Activated T-helper 17 cell treated with anti-CD3 and anti-CD28 coated beads, Interleukin-2, amount 50 U/mL, for 72 hours (primary cell): ENCODE data around the gene KDM6A. TPM values are rescaled to one million over a fixed set of nuclear protein-coding genes. Genes with fewer than 3 reads are reported as not detected.
"Not testable (repeated sequence)": the region's sequence is repeated elsewhere in the genome, so short reads cannot be mapped to it uniquely, and the experiment has no call there.

Source experiments
- ATAC-seq: fragments of 150-1000 bp; cut with Tn5 transposase; replicated peaks from 2 replicates; pipeline ENCODE4 v1.10.0; 2021; ENCODE audit warnings: mild to moderate bottlenecking, moderate library complexity
- H3K27ac Mint-ChIP-seq: one replicate; pipeline ENCODE4 v1.8.0; 2022; ENCODE audit warnings: mixed read lengths
- H3K27me3 Mint-ChIP-seq: one replicate; pipeline ENCODE4 v1.8.0; 2022; ENCODE audit warnings: mixed read lengths
- H3K36me3 Mint-ChIP-seq: one replicate; pipeline ENCODE4 v1.8.0; 2022; ENCODE audit warnings: low read depth, mild to moderate bottlenecking, mixed read lengths
- H3K4me1 Mint-ChIP-seq: one replicate; pipeline ENCODE4 v1.8.0; 2022; ENCODE audit warnings: mixed read lengths
- H3K4me3 Mint-ChIP-seq: one replicate; pipeline ENCODE4 v1.8.0; 2022; ENCODE audit warnings: mild to moderate bottlenecking, mixed read lengths
- H3K9me3 Mint-ChIP-seq: one replicate; pipeline ENCODE4 v1.8.0; 2022; ENCODE audit warnings: mixed read lengths
- total RNA-seq, 2 donors: library from RNA; stranded (reverse); gene quantifications; one replicate each; pipeline ENCODE4 v1.2.3, GENCODE V29; 2022

KDM6A gene
- total RNA-seq, 2 donors from 2014 or later, result 24.4 to 33.1 TPM

DNA sequence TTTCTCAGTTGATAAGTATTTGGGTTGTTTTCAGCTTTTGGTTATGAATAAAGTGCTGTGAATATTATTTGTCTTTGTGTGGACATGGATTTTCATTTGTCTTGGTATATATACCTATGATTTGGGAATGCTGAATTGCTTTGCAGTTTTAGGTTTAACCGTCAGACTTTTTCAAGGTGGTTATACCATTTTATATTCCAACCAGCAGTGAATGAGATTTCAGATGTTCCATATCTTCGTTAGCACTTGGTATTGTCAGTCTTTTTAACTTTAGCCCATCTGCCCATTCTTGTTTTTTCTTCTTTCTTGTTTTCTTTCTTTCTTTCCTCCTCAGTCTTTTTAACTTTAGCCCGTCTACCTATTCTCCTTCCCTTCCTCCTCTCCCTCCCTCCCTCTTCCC lies 106.0 kb downstream of the KDM6A start:
- no peak for ATAC-seq
- no peaks in the 10 kb centered on the region for H3K27me3 Mint-ChIP-seq
- H3K4me3 Mint-ChIP-seq, result no peak overlapping the region
- peaks cover 23% of the 10 kb centered on the region for H3K36me3 Mint-ChIP-seq
- H3K4me1 Mint-ChIP-seq, result peaks cover 11% of the 10 kb centered on the region
- H3K9me3 Mint-ChIP-seq, result no peaks in the 10 kb centered on the region
- H3K27ac Mint-ChIP-seq, result no peak overlapping the region

DNA sequence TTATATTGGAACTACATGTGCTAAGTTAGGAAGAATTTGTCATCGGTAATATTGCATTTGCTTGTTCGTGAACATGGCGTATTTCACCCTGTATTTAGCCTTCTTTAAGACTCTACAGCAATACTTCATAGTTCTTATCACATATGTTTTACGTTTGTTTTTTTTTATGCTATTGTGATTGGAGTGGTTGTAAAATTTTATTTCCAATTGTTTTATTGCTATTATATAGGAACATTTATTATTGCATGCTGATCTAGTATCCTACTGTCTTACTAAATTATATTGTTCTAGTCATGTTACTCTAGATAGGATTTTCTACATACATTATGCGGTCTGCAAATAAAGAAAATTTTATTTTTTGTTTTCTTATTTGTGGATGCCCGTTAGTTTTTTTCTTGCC lies 107.4 kb downstream of the KDM6A start:
- no peak for ATAC-seq
- Mint-ChIP-seq H3K27ac (no peak overlapping the region), H3K4me3 (no peak overlapping the region), H3K4me1 (no peaks in the 10 kb centered on the region), H3K36me3 (peaks cover 11% of the 10 kb centered on the region), H3K27me3 (no peaks in the 10 kb centered on the region), H3K9me3 (no peaks in the 10 kb centered on the region)

DNA sequence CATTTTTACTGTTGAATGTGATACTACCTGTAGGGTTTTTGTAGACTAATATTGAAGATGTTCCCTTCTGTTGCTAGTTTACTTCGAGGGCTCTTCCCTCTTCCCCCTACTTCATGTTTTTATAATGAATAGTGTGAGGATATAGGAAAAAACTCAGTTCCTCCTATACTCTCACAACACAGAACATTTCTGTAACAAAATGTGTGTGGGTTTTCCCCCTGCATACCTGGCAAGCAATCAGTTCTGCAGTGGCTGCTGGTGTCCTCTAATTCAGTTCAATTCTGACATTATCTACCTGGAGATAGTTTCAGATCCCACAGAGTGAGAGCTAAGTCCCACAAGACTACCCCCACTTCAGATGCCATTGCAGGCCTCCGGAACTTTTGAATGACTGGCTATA lies 107.9 kb downstream of the KDM6A start:
- no peak for ATAC-seq
- H3K27me3 Mint-ChIP-seq, result no peaks in the 10 kb centered on the region
- no peaks in the 10 kb centered on the region for H3K4me1 Mint-ChIP-seq
- no peak overlapping the region for H3K27ac Mint-ChIP-seq
- H3K9me3 Mint-ChIP-seq, result no peaks in the 10 kb centered on the region
- H3K36me3 Mint-ChIP-seq, result peaks cover 11% of the 10 kb centered on the region
- H3K4me3 Mint-ChIP-seq, result no peak overlapping the region

DNA sequence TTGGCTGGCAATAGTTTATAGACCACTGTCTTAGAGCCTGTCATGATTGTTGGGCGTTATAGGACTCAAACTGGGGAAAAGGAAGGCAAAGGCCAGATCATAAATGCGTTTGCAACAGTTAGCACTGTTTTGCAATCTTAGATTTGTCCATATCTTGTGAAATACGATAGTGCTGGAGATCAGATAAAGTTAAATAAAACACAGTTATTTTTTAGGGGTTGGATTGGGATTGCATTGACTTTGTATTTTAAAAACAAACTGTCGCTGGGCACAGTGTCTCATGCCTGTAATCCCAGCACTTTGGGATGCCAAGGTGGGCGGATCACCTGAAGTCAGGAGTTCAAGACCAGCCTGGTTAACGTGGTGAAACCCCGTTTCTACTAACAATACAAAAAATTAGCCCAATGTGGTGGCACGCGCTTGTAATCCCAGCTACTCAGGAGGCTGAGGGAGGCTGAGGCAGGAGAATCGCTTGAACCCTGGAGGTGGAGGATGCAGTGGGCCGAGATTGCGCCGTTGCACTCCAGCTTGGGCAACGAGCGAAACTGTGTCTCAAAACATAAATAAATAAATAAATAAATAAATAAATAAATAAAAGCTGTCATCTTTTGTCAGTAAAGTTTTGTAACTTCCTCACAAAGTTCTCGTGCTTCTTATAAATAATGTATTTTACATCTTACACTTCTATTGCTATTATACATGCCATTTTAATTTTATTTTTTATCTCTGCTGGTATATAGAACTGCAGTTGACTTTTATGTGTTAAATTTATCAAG lies 117.2 kb downstream of the KDM6A start:
- peak overlapping the region; percentile 53 for H3K27ac Mint-ChIP-seq
- no peak for ATAC-seq
- H3K27me3 Mint-ChIP-seq, result no peaks in the 10 kb centered on the region
- no peaks in the 10 kb centered on the region for H3K9me3 Mint-ChIP-seq
- no peak overlapping the region for H3K4me3 Mint-ChIP-seq
- H3K36me3 Mint-ChIP-seq, result peaks cover 32% of the 10 kb centered on the region
- H3K4me1 Mint-ChIP-seq, result peaks cover 18% of the 10 kb centered on the region

DNA sequence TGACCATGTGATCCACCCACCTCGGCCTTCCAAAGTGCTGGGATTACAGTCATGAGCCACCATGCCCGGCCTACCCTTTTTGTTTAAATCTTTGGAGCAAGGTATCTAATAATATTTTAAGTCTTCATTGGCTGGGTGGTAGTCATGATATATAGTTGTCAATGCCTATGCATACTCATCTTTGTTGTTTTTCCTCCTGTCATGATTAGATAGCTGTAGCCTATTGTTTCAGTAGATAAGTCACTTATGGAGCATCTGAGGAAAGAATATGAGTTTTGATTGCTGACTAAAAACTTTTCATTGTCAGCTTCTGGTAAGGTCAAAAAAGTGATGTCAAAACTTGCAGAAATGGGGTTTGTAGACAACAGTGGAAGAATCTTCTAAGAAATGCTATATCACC lies 119.8 kb downstream of the KDM6A start:
- peaks cover 24% of the 10 kb centered on the region for H3K4me1 Mint-ChIP-seq
- peak overlapping the region; percentile 25 for H3K27ac Mint-ChIP-seq
- peaks cover 32% of the 10 kb centered on the region for H3K36me3 Mint-ChIP-seq
- H3K27me3 Mint-ChIP-seq, result no peaks in the 10 kb centered on the region
- no peaks in the 10 kb centered on the region for H3K9me3 Mint-ChIP-seq
- ATAC-seq, result peak; percentile 38
- H3K4me3 Mint-ChIP-seq, result no peak overlapping the region

DNA sequence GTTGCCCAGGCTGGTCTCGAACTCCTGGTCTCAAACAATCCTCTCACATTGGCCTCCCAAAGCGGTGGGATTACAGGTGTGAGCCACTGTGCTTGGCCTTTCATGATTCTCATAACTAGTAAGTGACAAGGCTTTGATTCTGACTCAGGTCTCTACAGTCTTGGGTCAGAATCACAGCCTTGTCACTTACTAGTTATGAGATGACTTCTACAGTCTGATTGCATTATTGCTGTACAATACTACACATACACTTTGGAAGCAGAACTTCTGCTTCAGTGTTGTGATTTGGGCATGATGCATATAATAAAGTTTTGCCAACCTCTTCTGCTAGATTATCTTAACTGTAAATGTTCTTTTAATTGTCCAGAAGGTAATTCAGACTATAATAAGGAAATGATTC lies 123.3 kb downstream of the KDM6A start:
- no peaks in the 10 kb centered on the region for H3K27me3 Mint-ChIP-seq
- peak overlapping the region; percentile 91 for H3K27ac Mint-ChIP-seq
- H3K36me3 Mint-ChIP-seq, result peaks cover 30% of the 10 kb centered on the region
- H3K9me3 Mint-ChIP-seq, result no peaks in the 10 kb centered on the region
- peaks cover 25% of the 10 kb centered on the region for H3K4me1 Mint-ChIP-seq
- H3K4me3 Mint-ChIP-seq, result peak overlapping the region; percentile 80
- peak; percentile 90 for ATAC-seq

DNA sequence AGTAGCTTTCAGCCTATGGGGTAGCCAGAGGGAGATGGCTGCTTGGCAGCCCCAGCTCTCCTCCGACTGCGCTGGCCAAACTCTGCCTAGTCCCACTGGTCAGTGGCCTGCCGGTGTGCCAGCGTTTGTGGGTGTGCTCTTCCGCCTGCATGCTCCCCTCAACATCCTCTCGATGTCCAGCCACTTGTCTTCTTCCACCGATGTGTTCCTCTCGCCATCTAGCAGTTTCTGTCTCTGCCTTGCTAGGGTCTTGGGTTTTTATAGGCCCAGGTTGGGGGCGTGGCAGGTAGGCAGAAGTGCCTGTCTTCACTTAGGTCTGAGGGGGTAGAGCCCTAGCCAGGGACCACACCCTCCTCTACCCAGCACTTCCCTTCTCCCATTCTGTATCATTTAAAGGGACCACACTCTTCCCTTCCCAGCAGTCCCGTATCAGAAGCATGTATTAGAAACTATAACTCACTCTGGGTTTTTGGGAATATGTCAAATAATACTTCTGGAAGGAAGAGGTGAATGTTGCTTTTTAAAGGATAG lies 124.4 kb downstream of the KDM6A start:
- ATAC-seq, result no peak
- Mint-ChIP-seq H3K4me1 (peaks cover 23% of the 10 kb centered on the region), H3K4me3 (peak overlapping the region; percentile 80), H3K36me3 (peaks cover 35% of the 10 kb centered on the region), H3K27ac (peak overlapping the region; percentile 91), H3K27me3 (no peaks in the 10 kb centered on the region), H3K9me3 (no peaks in the 10 kb centered on the region)

DNA sequence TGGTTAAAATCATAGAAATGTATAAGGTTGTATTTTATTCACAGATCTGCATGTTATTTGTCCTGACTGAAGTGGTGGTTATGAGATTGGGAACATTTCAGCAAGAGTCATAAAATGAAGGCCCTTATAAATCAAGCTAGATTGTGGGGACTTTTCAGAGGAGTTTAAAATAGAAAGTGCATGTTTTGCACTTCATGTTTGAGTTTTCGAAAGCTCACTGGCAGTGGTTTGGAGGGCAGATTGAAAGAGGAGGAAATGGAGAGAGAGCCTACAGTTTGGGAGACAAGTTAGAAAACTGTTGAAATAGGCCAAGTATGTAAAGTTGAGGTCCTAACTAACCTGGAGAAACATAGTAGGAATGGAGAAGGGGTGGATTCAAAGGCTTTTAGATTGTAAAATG lies 124.9 kb downstream of the KDM6A start:
- H3K27me3 Mint-ChIP-seq, result no peaks in the 10 kb centered on the region
- peak; percentile 49 for ATAC-seq
- H3K27ac Mint-ChIP-seq, result peak overlapping the region; percentile 91
- H3K36me3 Mint-ChIP-seq, result peaks cover 35% of the 10 kb centered on the region
- peaks cover 23% of the 10 kb centered on the region for H3K4me1 Mint-ChIP-seq
- H3K4me3 Mint-ChIP-seq, result peak overlapping the region; percentile 80
- no peaks in the 10 kb centered on the region for H3K9me3 Mint-ChIP-seq

DNA sequence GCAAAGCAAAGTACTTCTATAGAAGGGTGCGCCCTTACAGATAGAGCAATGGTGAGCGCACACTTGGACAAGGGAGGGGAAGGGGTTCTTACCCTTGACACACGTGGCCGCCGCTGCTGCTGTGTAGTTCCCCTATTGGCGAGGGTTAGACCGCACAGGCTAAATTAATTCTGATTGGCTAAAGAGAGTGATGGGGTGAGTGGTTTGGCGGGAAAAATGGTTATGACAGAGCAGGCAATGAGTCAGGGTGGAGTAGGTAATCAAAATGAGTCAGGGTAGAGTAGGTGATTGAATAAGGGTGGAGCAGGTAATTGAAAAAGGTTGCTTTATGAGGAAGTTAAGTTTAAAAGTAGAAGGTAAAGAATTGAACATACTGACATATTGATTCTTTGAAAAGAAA lies 126.2 kb downstream of the KDM6A start:
- H3K27me3 Mint-ChIP-seq, H3K9me3 Mint-ChIP-seq: not testable (repeated sequence)
- H3K27ac Mint-ChIP-seq, result peak overlapping the region; percentile 28
- H3K36me3 Mint-ChIP-seq, result peaks cover 24% of the 10 kb centered on the region
- peaks cover 31% of the 10 kb centered on the region for H3K4me1 Mint-ChIP-seq
- peak; percentile 66 for ATAC-seq
- peak overlapping the region; percentile 80 for H3K4me3 Mint-ChIP-seq

DNA sequence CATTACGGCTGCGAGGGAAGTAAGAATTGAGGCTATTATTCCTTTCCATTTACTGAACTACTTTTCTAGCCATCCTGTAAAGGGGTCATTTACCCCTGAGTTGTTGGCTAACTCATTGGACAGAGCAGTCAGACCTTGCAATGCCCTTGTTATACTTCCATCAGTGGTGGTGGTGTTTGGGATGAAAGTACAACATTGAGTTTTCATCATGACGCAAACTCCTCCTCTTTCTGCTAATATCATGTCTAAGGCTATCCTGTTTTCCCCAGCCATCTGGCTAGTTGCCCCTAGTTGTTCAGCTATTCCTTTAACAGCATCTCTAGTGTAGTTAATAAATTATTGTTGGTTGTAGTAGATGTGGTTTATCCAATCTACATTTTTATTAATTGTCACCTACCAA lies 126.9 kb downstream of the KDM6A start:
- peak overlapping the region; percentile 80 for H3K4me3 Mint-ChIP-seq
- peaks cover 31% of the 10 kb centered on the region for H3K4me1 Mint-ChIP-seq
- H3K9me3 Mint-ChIP-seq, ATAC-seq, H3K27me3 Mint-ChIP-seq: not testable (repeated sequence)
- H3K27ac Mint-ChIP-seq, result peak overlapping the region; percentile 28
- H3K36me3 Mint-ChIP-seq, result peaks cover 18% of the 10 kb centered on the region

DNA sequence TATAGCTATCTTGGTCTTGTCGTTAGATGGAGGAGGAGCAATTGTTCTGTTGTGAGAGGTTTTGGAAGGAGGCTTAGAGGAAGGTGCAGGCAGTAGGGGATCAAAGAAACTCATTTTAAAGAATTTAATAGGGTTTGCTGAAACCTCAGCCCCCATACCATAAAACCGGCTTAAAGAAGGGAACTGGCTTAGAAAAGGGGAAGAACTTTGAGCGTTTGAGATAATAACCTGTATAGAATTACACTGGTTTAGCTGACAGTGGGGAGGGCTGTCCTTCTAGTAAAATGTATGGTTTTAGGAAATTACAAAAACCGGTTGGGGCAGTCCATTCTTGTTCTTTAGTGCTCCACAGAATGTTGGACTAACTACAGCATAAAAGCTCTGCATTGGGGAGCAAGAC lies 128.1 kb downstream of the KDM6A start:
- H3K9me3 Mint-ChIP-seq, result no peaks in the 10 kb centered on the region
- ATAC-seq, result no peak
- H3K36me3 Mint-ChIP-seq, result peaks cover 18% of the 10 kb centered on the region
- H3K27me3 Mint-ChIP-seq, result no peaks in the 10 kb centered on the region
- H3K4me1 Mint-ChIP-seq, result peaks cover 31% of the 10 kb centered on the region
- H3K4me3 Mint-ChIP-seq, result peak overlapping the region; percentile 80
- H3K27ac Mint-ChIP-seq, result peak overlapping the region; percentile 91

DNA sequence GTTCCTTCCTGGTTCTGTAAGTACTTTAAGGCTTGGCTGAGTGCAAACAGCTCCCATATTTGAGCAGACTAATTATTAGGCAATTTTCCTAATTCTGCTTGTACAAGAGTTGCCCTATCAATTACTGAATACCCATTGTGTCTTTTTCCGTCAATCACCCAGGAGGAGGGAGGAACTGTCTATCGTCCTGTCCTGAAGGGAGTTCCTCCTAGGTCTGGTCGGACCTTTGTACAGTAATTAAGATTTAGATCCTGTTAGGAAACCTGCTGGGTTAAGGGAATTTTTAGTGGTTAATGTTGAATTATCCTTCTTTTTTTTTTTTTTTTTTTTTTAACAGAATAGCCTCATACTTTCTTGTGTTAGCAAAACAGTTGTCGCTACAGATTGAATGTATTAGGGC lies 130.1 kb downstream of the KDM6A start:
- H3K4me1 Mint-ChIP-seq, result peaks cover 33% of the 10 kb centered on the region
- peak overlapping the region; percentile 80 for H3K4me3 Mint-ChIP-seq
- peak overlapping the region; percentile 85 for H3K27ac Mint-ChIP-seq

DNA sequence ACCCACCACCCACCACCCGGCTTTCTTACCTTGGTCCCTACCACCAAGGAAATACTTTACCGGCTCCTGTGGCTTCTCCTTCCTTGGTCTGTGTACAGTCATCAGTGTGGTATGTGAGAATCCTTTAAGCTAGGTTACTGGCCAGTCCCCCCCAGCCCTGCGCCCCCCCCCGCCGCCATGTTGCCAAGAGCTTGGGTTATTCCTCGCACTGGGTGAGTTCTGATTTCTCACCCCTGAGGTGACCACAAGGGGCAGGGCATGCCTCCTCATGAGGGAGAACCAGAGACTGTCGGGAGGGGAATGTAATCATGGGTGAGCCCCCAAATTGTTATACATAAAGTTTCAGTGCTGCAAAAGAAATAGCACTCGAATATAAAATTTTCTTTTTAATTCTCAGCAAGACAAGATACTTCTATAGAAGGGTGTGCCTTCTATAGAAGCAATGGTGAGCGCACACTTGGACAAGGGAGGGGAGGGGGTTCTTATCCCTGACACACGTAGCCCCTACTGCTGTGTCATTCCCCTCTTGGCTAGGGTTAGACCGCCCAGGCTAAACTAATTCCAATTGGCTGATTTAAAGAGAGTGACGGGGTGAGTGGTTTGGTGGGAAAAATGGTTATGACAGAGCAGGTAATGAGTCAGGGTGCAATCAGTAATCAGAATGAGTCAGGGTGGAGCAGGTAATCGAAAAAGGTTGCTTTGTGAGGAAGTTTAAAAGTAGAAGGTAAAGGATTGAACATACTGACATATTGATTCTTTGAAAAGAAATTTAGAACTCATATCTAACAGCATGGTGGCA lies 133.2 kb downstream of the KDM6A start:
- H3K4me1 Mint-ChIP-seq, result peaks cover 19% of the 10 kb centered on the region
- peak; percentile 74 for ATAC-seq
- no peaks in the 10 kb centered on the region for H3K27me3 Mint-ChIP-seq
- H3K9me3 Mint-ChIP-seq, result no peaks in the 10 kb centered on the region
- H3K27ac Mint-ChIP-seq, result peak overlapping the region; percentile 91
- peak overlapping the region; percentile 61 for H3K4me3 Mint-ChIP-seq
- H3K36me3 Mint-ChIP-seq, result peaks cover 24% of the 10 kb centered on the region

More for the DNA sequence above, 130.1 kb downstream of the KDM6A start:
- peaks cover 26% of the 10 kb centered on the region for H3K36me3 Mint-ChIP-seq
- no peak for ATAC-seq
- H3K9me3 Mint-ChIP-seq, result no peaks in the 10 kb centered on the region
- no peaks in the 10 kb centered on the region for H3K27me3 Mint-ChIP-seq

DNA sequence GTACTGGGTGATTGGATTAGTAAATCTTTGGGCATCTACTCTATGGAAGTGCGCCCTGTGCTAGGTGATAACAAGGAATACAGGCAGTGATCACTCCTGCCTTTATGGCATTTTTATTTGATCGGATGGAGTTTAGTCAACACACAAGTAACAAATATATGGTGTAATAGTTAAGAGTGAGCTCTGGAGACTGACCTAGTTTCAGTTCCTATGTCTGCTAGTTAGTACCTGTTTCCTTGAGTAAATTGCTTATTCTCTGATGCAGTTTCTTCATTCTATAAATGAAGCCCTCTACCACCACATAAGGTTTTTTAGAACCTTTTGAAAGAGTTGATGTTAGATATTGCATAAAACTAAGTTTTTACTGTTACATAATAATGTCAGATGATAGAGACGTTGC lies 134.6 kb downstream of the KDM6A start:
- peaks cover 19% of the 10 kb centered on the region for H3K36me3 Mint-ChIP-seq
- peak overlapping the region; percentile 96 for H3K27ac Mint-ChIP-seq
- peak; percentile 55 for ATAC-seq
- no peaks in the 10 kb centered on the region for H3K9me3 Mint-ChIP-seq
- H3K4me3 Mint-ChIP-seq, result peak overlapping the region; percentile 61
- no peaks in the 10 kb centered on the region for H3K27me3 Mint-ChIP-seq
- peaks cover 19% of the 10 kb centered on the region for H3K4me1 Mint-ChIP-seq
